Activated naive CD4-positive, alpha-beta T cell treated with anti-CD3 and anti-CD28 coated beads, Interleukin-2, amount 50 U/mL, for 72 hours (primary cell): Measurements from ENCODE around the gene TGFBR3L. TPM values are rescaled to one million over a fixed set of nuclear protein-coding genes. Genes with fewer than 3 reads are reported as not detected.

Source experiments
- total RNA-seq, 2 donors: library from RNA; stranded (reverse); gene quantifications; one replicate each; pipeline ENCODE4 v1.2.3, GENCODE V29; 2022

Gene TGFBR3L
- total RNA-seq, 2 donors from 2014 or later = 3.3 to 5.8 TPM

Other genes starting within 250 kb of the TGFBR3L start
- gene RETN, start 245.8 kb upstream of the TGFBR3L start, total RNA-seq = not detected
- gene MCEMP1, start 237.7 kb upstream of the TGFBR3L start, total RNA-seq = not detected
- 10 to 100 TPM; 58.9 to 84.4 TPM for gene TRAPPC5, start 234.0 kb upstream of the TGFBR3L start, total RNA-seq
- under 1 TPM; 0.56 to 0.57 TPM for gene FCER2, start 212.7 kb upstream of the TGFBR3L start, total RNA-seq
- gene CLEC4G, start 182.7 kb upstream of the TGFBR3L start, total RNA-seq = not detected
- not detected for gene CD209, start 167.3 kb upstream of the TGFBR3L start, total RNA-seq
- not detected for gene CLEC4M, start 151.6 kb upstream of the TGFBR3L start, total RNA-seq
- gene EVI5L, start 84.6 kb upstream of the TGFBR3L start, total RNA-seq = 1 to 10 TPM; 4.6 to 7.8 TPM
- gene PRR36, start 40.4 kb upstream of the TGFBR3L start, total RNA-seq = under 1 TPM; 0.20 to 0.97 TPM
- gene LRRC8E, start 26.3 kb upstream of the TGFBR3L start, total RNA-seq = not detected
- 10 to 100 TPM; 38.4 to 55.3 TPM for gene MAP2K7, start 11.0 kb upstream of the TGFBR3L start, total RNA-seq
- gene SNAPC2, start 5.5 kb downstream of the TGFBR3L start, total RNA-seq = 10 to 100 TPM; 16.0 to 22.0 TPM
- gene CTXN1, start 11.3 kb downstream of the TGFBR3L start, total RNA-seq = under 1 TPM in 1 of 2 donors, not detected in 1; 0.78 TPM
- 10 to 100 TPM; 66.0 to 99.3 TPM for gene TIMM44, start 28.8 kb downstream of the TGFBR3L start, total RNA-seq
- gene ELAVL1, start 90.8 kb downstream of the TGFBR3L start, total RNA-seq = 100 to 1,000 TPM; 121 to 146 TPM
- gene CCL25, start 137.9 kb downstream of the TGFBR3L start, total RNA-seq = under 1 TPM in 1 of 2 donors, not detected in 1; 0.56 TPM
- under 1 TPM in 1 of 2 donors, not detected in 1; 0.02 TPM for gene FBN3, start 234.8 kb downstream of the TGFBR3L start, total RNA-seq